ENCODE data around the gene SMYD3.
"Not testable (repeated sequence)": the region's sequence is repeated elsewhere in the genome, so short reads cannot be mapped to it uniquely, and the experiment has no call there.

The SMYD3 gene

DNA sequence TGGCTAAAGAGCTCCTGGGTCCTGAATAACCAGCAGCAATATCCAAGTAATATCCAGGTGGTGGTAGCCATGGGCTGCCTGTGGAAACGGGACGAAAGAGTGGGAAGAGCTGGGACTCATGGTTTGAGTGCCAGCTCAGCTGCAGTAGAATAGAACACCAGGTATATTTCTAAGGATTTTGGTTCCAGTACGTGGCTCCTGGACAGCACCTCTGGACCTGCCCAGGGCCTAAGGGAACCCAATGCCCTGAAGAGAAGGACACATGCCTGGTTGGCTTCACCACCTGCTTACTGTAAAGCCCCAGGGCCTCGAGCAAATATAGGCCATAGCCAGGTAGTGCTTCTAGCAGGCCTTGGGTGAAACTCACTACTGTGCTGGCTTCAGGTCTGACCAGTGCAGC lies 785.6 kb downstream of the SMYD3 start:
- DNase-seq = no peak

DNA sequence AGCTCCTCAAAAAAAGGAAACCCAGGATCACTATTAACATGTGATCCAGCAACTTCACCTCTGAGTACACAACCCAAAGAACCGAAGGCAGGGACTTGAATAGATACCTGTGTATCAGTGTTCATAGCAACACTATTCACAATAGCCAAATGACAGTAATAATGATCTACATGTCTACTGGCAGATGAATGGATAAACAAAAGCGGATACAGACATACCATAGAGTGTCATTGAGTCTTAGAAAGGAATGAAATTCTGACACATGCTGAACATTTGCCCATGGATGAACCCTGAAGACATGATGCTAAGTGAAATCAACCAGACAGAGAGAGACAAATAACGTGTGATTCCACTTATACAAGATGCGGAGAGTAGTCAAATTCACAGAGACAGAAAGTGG lies 788.1 kb downstream of the SMYD3 start:
- DNase-seq = no peak

DNA sequence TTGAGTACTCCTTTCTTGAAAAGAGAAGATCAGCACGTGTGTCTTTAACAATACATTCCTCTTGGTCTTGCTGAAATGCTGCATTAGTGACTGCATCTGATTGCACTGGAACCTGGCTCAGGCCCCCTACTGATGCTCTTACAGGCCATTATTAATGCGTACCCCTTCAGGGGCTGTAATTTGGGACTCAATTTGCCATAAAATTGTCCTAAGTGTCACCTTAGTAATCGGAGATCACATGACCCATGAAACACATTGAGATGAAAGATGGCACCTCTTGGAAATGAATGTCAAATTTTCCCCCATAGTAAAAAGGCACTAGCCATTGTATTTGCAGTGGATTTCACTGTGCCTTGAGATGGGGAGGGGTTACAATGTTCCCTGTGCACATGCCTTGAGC lies 789.0 kb downstream of the SMYD3 start:
- DNase-seq = no peak

DNA sequence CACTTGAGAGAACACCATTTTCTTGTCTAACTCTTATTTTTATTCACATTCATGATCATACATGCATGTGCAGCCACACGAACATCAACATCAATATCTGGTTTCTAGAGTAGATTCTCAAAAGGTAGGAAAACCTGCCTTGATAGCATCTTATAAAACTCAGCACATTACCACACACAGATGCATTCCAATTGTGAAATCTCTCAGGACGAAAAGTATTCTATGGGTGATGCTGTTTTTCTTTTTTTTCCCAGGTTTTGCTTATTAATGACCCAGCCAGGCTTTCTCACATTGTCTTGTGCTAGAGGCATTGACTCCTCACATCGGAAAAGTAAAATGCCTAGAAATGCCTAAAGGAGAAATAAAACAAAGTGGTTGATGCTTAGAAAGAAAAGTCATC lies 789.5 kb downstream of the SMYD3 start:
- no peak for DNase-seq

DNA sequence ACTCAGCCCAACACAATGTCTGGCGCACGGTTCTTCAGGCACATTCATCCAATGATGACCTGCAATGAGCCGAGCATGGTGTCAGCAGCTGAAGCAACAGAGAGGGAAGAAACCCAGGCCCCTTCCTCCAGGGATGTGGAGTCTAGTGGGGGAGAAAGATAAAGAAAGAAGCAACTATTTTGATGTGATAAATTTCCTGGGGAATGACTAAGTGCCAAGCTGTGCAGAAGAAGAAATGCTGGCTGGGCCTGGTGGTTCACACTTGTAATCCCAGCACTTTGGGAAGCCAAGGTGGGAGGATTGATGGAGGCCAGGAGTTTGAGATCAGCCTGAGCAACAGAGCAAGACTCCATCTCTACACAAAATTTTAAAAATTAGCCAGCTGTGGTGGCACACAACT lies 790.5 kb downstream of the SMYD3 start:
- DNase-seq = no peak

DNA sequence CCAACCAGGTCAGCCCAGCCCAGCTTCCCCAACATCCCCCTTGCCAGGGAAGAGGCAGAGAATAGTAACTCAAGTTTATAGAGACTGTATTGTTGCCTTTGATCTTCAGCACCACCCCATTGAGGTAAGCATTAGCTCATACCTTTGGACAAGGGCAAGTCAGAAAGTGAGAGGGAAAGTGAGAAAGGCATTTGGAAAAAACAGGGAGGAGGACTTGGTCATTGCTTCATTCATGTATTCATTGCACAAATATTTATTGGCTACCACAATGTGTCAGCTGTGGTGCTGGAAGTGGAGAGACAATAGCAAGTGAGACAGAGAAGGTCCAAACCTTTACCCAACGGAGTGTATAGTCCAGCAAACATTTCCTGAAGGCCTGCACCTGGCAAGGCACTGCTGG lies 791.1 kb downstream of the SMYD3 start:
- DNase-seq = no peak

DNA sequence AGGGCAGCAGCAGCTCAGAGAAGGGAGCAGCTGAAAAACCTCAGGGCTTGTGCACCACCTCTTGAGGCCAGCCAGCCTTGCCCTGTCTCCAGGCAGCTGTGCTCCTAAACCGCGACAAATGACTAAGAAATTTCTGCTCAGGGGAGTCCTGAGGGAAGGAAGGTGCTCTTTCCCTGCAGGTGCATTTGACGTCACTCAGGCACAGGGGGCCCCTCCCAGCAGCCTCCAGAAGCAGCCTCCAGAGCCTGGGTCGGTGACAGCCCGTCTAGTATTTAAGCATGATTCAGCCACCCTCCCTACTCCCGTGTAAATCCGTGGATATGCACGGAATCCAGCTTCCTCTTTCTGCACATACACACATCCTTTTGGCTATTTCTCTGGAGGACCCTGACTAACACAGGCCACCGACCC lies 791.8 kb downstream of the SMYD3 start:
- no peak for DNase-seq

DNA sequence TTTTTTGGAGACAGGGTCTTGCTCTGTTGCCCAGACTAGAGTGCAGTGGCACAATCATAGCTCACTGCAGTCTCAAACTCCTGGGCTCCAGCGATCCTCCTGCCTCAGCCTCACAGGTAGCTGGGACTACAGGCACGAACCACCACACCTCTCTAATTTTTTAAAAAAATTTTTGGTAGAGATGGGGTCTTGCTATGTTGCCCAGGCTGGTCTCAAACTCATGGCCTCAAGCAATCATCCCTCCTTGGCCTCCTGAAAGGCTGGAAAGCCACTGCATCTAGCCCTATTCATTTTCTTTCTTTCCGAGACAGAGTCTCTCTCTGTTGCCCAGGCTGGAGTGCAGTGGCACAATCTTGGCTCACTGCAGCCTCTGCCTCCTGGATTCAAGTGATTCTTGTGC lies 793.1 kb downstream of the SMYD3 start:
- DNase-seq = not testable (repeated sequence)

DNA sequence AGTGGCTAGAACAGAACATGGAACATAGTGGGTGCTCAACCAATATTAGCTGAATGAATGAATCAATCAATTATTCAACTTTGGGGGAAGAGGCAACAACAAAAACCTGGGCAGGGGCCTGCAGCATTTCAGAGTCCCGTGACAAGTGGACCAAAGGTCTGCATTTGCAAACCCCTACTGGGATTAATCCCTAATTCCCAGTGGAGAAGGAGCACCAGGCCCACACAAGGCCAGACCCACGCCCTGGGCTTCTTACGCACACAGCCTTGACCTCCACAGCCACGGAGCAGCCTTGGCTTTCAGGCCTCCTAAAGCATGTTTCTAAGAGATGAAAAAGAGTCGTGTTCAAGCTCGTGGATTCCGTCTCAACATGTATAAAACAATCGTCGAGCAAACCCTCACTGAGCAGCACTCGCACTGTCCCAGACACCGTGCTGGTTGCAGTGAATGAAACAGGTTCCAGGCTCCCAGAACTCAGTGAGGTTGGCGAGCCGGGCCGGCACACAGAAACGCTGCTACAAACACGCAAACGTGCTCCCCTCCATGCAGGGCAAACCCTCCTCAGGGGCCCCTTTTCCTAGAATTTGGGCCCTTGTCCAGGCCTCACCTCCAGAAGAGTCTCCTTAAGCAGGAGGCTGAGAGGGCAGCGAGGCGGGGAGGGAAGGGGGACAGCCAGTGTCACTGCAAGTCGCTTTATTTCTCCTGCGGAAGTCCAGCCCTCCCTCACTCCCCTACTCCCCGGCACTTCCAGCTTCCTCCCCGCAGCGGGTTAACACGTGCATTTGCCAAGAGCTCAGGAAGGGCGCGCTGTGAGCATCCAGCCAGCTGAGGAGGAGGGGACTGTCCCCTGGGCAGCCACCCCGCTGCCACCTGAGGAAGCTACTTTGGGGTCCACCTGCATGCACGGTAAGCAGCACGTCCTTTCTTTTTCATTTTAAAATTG lies 795.8 kb downstream of the SMYD3 start:
- DNase-seq = no peak

DNA sequence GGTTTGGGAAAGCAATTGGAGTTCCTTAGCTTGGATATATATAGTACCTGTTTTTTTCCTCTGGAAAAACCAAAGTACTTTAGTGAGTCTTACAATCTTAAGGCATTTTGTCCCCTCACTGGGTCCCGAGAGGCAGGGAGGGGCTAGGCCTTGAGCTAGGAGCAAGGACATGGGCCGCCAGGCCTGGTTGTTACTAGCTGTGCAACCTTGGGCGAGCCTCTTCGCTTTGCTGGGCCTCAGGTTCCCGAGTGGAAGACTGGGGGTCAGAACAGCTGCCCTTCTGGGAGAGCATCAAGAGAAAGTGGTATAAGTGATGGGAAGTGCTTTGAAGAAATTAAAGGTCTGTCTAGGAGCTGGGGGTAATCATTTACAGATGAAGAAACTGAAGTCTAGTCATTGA lies 799.1 kb downstream of the SMYD3 start:
- DNase-seq = no peak

DNA sequence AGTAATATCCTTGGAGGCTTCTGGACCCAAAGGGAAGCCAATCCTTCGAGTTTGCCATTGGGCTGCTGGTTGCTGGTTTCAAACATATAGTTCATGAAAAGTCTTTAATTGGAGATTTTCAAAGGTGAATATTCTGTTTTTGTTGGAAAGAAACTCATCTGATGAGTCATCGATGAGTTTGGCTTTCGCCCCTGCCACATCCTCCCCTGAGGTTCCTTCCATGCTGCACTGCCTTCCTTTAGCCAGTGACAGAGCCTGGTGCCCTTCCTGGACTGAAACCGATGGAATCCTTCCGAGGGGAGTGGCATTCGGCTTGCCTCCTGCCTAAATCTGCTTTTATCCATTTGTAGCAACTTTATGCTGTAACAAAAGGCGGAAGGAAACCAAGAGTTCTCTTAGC lies 802.3 kb downstream of the SMYD3 start:
- DNase-seq = no peak

DNA sequence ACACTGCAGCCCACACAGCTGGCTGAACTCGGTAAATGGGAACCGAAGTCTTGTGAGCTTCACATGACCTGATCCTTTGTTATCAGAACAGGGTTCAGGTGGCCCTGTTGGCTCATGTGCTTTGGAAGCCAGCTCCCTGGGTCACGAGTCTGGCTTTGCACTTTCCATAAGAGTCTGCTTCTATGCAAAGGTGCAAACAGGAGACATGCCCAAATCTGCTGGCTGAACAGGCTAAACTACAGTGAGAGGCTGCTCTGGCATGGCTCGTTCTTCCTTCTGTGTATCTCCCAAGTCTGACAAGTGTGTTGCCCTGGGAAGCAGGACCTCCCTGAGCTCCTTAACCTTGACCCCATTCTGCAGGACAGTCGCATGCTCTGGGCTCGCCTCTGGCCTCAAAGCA lies 802.7 kb downstream of the SMYD3 start:
- DNase-seq = no peak

DNA sequence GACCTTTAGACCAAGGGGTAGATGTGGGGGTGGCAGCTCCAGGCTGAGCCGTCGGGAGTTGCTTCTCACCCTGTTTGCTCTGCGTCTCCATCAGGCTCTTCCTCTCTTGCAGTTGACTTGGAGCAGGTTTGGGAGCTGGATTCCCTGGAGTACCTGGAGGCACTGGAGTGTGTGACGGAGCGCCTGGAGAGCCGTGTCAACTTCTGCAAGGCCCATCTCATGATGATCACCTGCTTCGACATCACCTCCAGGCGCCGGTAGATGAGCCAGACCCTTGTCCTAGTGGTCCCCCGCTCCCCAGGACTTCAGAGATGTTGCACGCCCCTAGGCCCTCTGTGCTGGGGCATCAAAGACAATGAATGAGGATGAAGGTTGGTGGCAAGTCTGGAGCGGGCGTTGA lies 804.7 kb downstream of the SMYD3 start:
- no peak for DNase-seq

DNA sequence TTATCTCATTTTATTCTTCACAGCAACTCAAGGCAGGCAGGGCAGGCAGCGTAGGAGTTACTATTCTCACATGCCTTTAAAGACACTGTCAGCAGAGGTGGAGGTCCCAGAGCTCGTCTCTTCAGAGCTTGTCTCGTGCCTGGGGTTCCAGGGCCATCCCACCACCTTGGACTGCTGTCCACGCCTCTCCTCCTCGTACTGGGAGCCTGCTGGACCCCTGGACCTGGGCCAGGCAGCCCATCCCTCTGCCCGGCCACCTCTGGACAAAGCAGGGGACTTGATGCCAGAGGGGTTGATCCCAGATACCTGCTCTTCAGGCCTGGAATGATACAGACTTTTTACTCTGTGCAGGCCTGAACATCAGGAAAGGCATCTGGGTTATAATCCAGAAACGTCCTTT lies 805.4 kb downstream of the SMYD3 start:
- DNase-seq = no peak

DNA sequence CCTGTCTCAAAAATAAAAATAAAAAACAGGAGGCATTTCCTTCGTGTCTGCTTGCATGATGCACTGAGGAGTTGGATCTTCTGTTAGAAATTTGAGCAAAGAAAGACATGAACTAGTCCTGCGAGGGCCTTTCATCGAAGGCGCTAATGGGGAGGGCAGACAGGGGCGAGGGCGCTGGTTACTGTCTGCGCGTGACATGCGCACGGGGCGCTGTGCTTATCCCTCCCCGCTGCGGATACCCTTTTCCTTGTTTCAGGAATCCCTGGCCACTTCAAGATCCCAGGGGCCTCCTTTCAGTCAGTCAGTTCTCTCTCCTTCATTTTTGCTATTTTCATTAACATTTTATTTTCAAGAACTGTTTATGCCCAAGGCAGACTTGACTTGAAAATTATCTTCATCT lies 806.4 kb downstream of the SMYD3 start:
- DNase-seq = no peak

Measured in NCI-H345 (cell line).